Measurements from ENCODE around the gene NDRG3. TPM values are rescaled to one million over a fixed set of nuclear protein-coding genes. Genes with fewer than 3 reads are reported as not detected.

The NDRG3 gene
- total RNA-seq, 1 donor from 2014 or later, result 15.4 TPM

- DNase-seq, result no peak
Observed at GRCh38 chr20:36606158-36607066, 139.5 kb downstream of the NDRG3 start.

GRCh38 chr20:36605399-36606157 is 140.3 kb downstream of the NDRG3 start, which contains the start of gene RAB5IF:
TSS of gene RAB5IF (plus strand) at chr20:36605779. CDS start at chr20:36605952, 173 bp downstream.
- peak; percentile 99 for DNase-seq

GRCh38 chr20:36604952-36605398 is 140.9 kb downstream of the NDRG3 start:
- DNase-seq, result no peak

Small RNA genes within 50 kb of the gene (small RNA-seq; reads per million reads assigned to genes)
- gene RF00019 (ENCODE audit: low replicate concordance), result not detected

Other genes with a start within 250 kb of the NDRG3 start
- gene MYL9, start 204.6 kb downstream of the NDRG3 start, total RNA-seq, result 10.3 TPM
- 15.7 TPM for gene TGIF2, start 172.5 kb downstream of the NDRG3 start, total RNA-seq
- gene RAB5IF, start 140.3 kb downstream of the NDRG3 start, total RNA-seq, result 29.7 TPM
- 0.39 TPM for gene SLA2, start 99.9 kb downstream of the NDRG3 start, total RNA-seq
- gene DSN1, start 27.7 kb upstream of the NDRG3 start, total RNA-seq, result 13.4 TPM
- 0.59 TPM for gene TLDC2, start 130.0 kb upstream of the NDRG3 start, total RNA-seq
- 48.8 TPM for gene SAMHD1, start 205.6 kb upstream of the NDRG3 start, total RNA-seq